HCT116 (cell line): Measurements from ENCODE around the gene VEGFD. TPM values are rescaled to one million over a fixed set of nuclear protein-coding genes. Genes with fewer than 3 reads are reported as not detected.

Experiments
- ATAC-seq: fragments of 200-7000 bp; cut with Tn5 transposase; 2 replicates; pipeline ENCODE4 v1.9.1; 2020; ENCODE audit warnings: mild to moderate bottlenecking, moderate library complexity
- Bru-seq: library from RNA; stranded (reverse); fragments of 400-500 nt; gene quantifications from one replicate; lab custom pipeline; 2021; lab: Mats Ljungman, UMichigan
- BruChase-seq, 2 experiments: library from RNA; stranded (reverse); fragments of 400-500 nt; gene quantifications; one replicate each; lab custom pipeline; 2021; lab: Mats Ljungman, UMichigan
- BruUV-seq: library from RNA; stranded (reverse); fragments of 400-500 nt; replicated peaks from 2 replicates; lab custom pipeline; 2021; lab: Mats Ljungman, UMichigan
- CTCF ChIA-PET: fragments of 300-600 bp; sonication (Branson Sonifier 250); formaldehyde crosslinking; loops from one replicate; lab custom pipeline; 2021; ENCODE audit warnings: antibody characterized with exemption; lab: Charles Lee
- POLR2A ChIA-PET: fragments of 300-600, 350-600 bp; sonication (Branson Sonifier 250); formaldehyde crosslinking; loops from one replicate; lab custom pipeline; 2021; ENCODE audit warnings: antibody characterized with exemption; lab: Charles Lee
- RAD21 ChIA-PET, 2 experiments: fragments of 300-600 bp; sonication (Branson Sonifier 250); formaldehyde crosslinking; loops; one replicate each; lab custom pipeline; 2023; ENCODE audit warnings: low total read pairs in 2 of 2; ENCODE audit not compliant: uncharacterized antibody in 2 of 2, unreplicated experiment in 2 of 2, low non-redundant PET in 1 of 2; lab: Charles Lee
- DNase-seq: peaks from one replicate; pipeline ENCODE4 v3.0.0-alpha.2; 2010; ENCODE audit warnings: low read depth, low spot score
- H2AFZ ChIP-seq: fragments of 200-600 bp; shearing (Covaris generic), sonication (generic); 2 replicates; pipeline ENCODE4 v1.6.1; 2017; ENCODE audit warnings: low read depth, mixed run types, mixed read lengths, antibody characterized with exemption, low read length; ENCODE audit not compliant: poor library complexity, severe bottlenecking
- H3K27ac ChIP-seq: 2 replicates; pipeline ENCODE4 v1.5.1; 2012; ENCODE audit warnings: low read depth, low read length
- H3K27me3 ChIP-seq: fragments of 200-600 bp; sonication (generic); 2 replicates; pipeline ENCODE4 v1.6.1; 2016; ENCODE audit warnings: mixed run types, low read length, mixed read lengths; ENCODE audit not compliant: insufficient read depth
- H3K36me3 ChIP-seq, 2 experiments: fragments of 200-500 bp in 1 of 2; fragments of 200-600 bp in 1 of 2; sonication (Bioruptor generic) in 1 of 2; sonication (generic) in 1 of 2; 2 replicates each; pipeline versions ENCODE4 v1.5.1 to v1.6.1; 2014 to 2016; ENCODE audit warnings: low read length in 2 of 2, inconsistent platforms in 1 of 2, mixed read lengths in 1 of 2, mixed run types in 1 of 2; ENCODE audit not compliant: insufficient read depth in 2 of 2, control insufficient read depth in 1 of 2
- H3K4me1 ChIP-seq, 2 experiments: fragments of 200-600 bp in 1 of 2; sonication (generic) in 1 of 2; 2 replicates each; pipeline versions ENCODE4 v1.5.1 to v1.6.1; 2012 to 2017; ENCODE audit warnings: low read length in 2 of 2, inconsistent platforms in 1 of 2, mild to moderate bottlenecking in 1 of 2, mixed read lengths in 1 of 2, mixed run types in 1 of 2, moderate library complexity in 1 of 2; ENCODE audit not compliant: insufficient read depth in 2 of 2, control insufficient read depth in 1 of 2
- H3K4me2 ChIP-seq: fragments of 200-600 bp; sonication (generic); 2 replicates; pipeline ENCODE4 v1.6.1; 2017; ENCODE audit warnings: mixed run types, low read length, mixed read lengths
- H3K4me3 ChIP-seq, 2 experiments: fragments of 200-600 bp in 1 of 2; sonication (generic) in 1 of 2; replicated peaks in 1 of 2; 2 replicates each; pipeline ENCODE4 v1.5.1; 2011 to 2016; ENCODE audit warnings: low read length in 2 of 2, control low read depth in 1 of 2, low read depth in 1 of 2, mild to moderate bottlenecking in 1 of 2, mixed read lengths in 1 of 2, mixed run types in 1 of 2
- H3K79me2 ChIP-seq: fragments of 200-600 bp; sonication (generic); 2 replicates; pipeline ENCODE4 v1.6.1; 2017; ENCODE audit warnings: mild to moderate bottlenecking, mixed run types, low read length, moderate library complexity, mixed read lengths; ENCODE audit not compliant: insufficient read depth
- H3K9ac ChIP-seq: fragments of 200-600 bp; sonication (generic); 2 replicates; pipeline ENCODE4 v1.6.1; 2016; ENCODE audit warnings: low read length, mixed read lengths
- H3K9me2 ChIP-seq: fragments of 200-600 bp; sonication (generic), shearing (Covaris generic); 2 replicates; pipeline ENCODE4 v1.6.1; 2017; ENCODE audit warnings: mixed run types, mild to moderate bottlenecking, moderate library complexity; ENCODE audit not compliant: insufficient read depth
- H3K9me3 ChIP-seq, 2 experiments: fragments of 200-500 bp in 1 of 2; fragments of 200-600 bp in 1 of 2; sonication (Bioruptor generic) in 1 of 2; sonication (generic) in 1 of 2; 2 replicates each; pipeline ENCODE4 v1.6.1; 2014 to 2017; ENCODE audit warnings: low read length in 2 of 2, mixed read lengths in 2 of 2, inconsistent platforms in 1 of 2, low read depth in 1 of 2, mild to moderate bottlenecking in 1 of 2, mixed run types in 1 of 2, moderate library complexity in 1 of 2; ENCODE audit not compliant: control insufficient read depth in 1 of 2, insufficient read depth in 1 of 2
- H4K20me1 ChIP-seq: fragments of 200-600 bp; sonication (generic), shearing (Covaris generic); 2 replicates; pipeline ENCODE4 v1.6.1; 2017; ENCODE audit warnings: mixed run types, mild to moderate bottlenecking, moderate library complexity; ENCODE audit not compliant: insufficient read depth
- CEBPB ChIP-seq: IDR thresholded peaks from 2 replicates; pipeline ENCODE4 v1.6.1; 2012; ENCODE audit warnings: low read depth
- ELF1 ChIP-seq: IDR thresholded peaks from 2 replicates; pipeline ENCODE4 v1.6.1; 2012; ENCODE audit warnings: low read depth, borderline replicate concordance
- EZH2 ChIP-seq: fragments of 200-600 bp; sonication (generic); IDR thresholded peaks from 2 replicates; pipeline ENCODE4 v1.6.1; 2017; ENCODE audit warnings: antibody characterized with exemption, mixed run types
- EZH2phosphoT487 ChIP-seq: fragments of 200-600 bp; IDR thresholded peaks from 2 replicates; pipeline ENCODE4 v1.6.1; 2018; ENCODE audit warnings: antibody characterized with exemption, borderline replicate concordance
- JUND ChIP-seq: IDR thresholded peaks from 2 replicates; pipeline ENCODE4 v1.6.1; 2012
- POLR2A ChIP-seq: IDR thresholded peaks from 2 replicates; pipeline ENCODE4 v1.7.0; 2011; ENCODE audit warnings: borderline replicate concordance; ENCODE audit not compliant: insufficient read depth, insufficient read length; ENCODE audit errors: extremely low read depth
- RAD21 ChIP-seq: IDR thresholded peaks from 2 replicates; pipeline ENCODE4 v1.6.1; 2012; ENCODE audit warnings: low read depth, mild to moderate bottlenecking
- SIN3A ChIP-seq: IDR thresholded peaks from 2 replicates; pipeline ENCODE4 v1.6.1; 2012; ENCODE audit warnings: low read depth
- TCF7L2 ChIP-seq: IDR thresholded peaks from 2 replicates; pipeline ENCODE4 v1.7.0; 2011; ENCODE audit warnings: borderline replicate concordance, inconsistent platforms; ENCODE audit not compliant: insufficient read depth, insufficient read length; ENCODE audit errors: extremely low read depth
- YY1 ChIP-seq: IDR thresholded peaks from 2 replicates; pipeline ENCODE4 v1.6.1; 2011; ENCODE audit warnings: low read length, low read depth, moderate library complexity, mild to moderate bottlenecking; ENCODE audit not compliant: insufficient replicate concordance; ENCODE audit errors: extremely low read depth
- ZBTB33 ChIP-seq: IDR thresholded peaks from 2 replicates; pipeline ENCODE4 v1.6.1; 2011; ENCODE audit warnings: mild to moderate bottlenecking, low read length, moderate library complexity; ENCODE audit not compliant: insufficient replicate concordance; ENCODE audit errors: extremely low read depth
- intact Hi-C: fragments of 100-400 bp; cut with micrococcal nuclease; formaldehyde crosslinking; loops from 2 replicates; pipeline ENCODE4 v1.10.0; 2022
- long read RNA-seq: library from polyadenylated mRNA; unstranded; transcript quantifications from one replicate; pipeline ENCODE4 v2.0.0, GENCODE V29; 2021; ENCODE audit not compliant: unreplicated experiment
- polyA plus RNA-seq: library from polyadenylated mRNA; unstranded; fragments of >200 nt; gene quantifications from 2 replicates; pipeline ENCODE4 v1.2.1, GENCODE V29; 2012; ENCODE audit warnings: missing spikeins
- total RNA-seq: library from RNA; stranded (reverse); gene quantifications from one replicate; pipeline ENCODE4 v1.2.1, GENCODE V29; 2021; ENCODE audit not compliant: unreplicated experiment
- TF ChIP-seq, protein P1 (sequence below): IDR thresholded peaks from 2 replicates; pipeline ENCODE4 v1.6.1; 2012
- TF ChIP-seq, protein P2 (sequence below): IDR thresholded peaks from 2 replicates; pipeline ENCODE4 v1.6.1; 2012; ENCODE audit warnings: low read depth

The VEGFD gene
- total RNA-seq, result 0.37 TPM
- polyA plus RNA-seq, result 0.05 and 0.07 TPM in 2 replicates
- percentile 47 among the genes with signal in this experiment for Bru-seq, nascent RNA
- percentile 45 among the genes with signal in this experiment for BruChase-seq, experiment 1, labeled RNA remaining after a 6-hour chase
- percentile 48 among the genes with signal in this experiment for BruChase-seq, experiment 2, labeled RNA remaining after a 2-hour chase
- long read RNA-seq, result 0 reads

DNA sequence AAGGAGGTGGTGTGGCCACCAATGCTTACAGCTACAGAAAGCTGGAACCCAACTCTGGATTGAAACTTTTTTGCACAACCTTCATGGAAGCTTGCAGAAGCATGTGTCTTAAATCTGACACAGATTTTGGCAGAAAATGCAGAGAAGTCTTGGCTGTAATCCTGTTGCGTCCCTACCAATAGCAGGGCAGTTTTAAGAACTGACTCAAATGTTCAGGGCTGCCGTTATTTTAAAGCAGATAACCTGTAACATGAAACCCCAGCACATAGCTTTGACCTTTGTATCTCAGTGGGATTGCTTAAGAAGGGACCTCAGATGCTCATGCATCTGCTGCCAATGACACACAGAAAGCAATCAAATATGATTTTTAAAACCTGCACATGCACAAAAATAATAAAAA, at the start of gene VEGFD:
TSS of gene VEGFD (minus strand) at position 110 of the 400 bp plus-strand sequence. CDS start 467 bp downstream, outside the sequence.
- Histone ChIP-seq H3K4me1 (no peaks in the 10 kb centered on the region), H3K9ac (no peak within 1 kb of the TSS), H3K79me2 (no peaks in the 10 kb centered on the region), H3K9me3 (no peaks in the 10 kb centered on the region), H3K27me3 (no peaks in the 10 kb centered on the region), H3K27ac (no peak within 1 kb of the TSS), H3K4me2 (no peak within 1 kb of the TSS), H3K36me3 (no peaks in the 10 kb centered on the region), H3K9me2 (no peaks in the 10 kb centered on the region), H4K20me1 (no peaks in the 10 kb centered on the region), H2AFZ (no peak within 1 kb of the TSS), H3K4me3 (no peak within 1 kb of the TSS)
- no TSS peak for BruUV-seq
- TF ChIP-seq, protein P1, sequence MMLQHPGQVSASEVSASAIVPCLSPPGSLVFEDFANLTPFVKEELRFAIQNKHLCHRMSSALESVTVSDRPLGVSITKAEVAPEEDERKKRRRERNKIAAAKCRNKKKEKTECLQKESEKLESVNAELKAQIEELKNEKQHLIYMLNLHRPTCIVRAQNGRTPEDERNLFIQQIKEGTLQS, result no peak
- TF ChIP-seq JUND, result no peak
- TF ChIP-seq EZH2, result no peak
- TF ChIP-seq CEBPB, result no peak
- TF ChIP-seq ELF1, result no peak
- TF ChIP-seq ZBTB33, result no peak
- TF ChIP-seq, protein P2, sequence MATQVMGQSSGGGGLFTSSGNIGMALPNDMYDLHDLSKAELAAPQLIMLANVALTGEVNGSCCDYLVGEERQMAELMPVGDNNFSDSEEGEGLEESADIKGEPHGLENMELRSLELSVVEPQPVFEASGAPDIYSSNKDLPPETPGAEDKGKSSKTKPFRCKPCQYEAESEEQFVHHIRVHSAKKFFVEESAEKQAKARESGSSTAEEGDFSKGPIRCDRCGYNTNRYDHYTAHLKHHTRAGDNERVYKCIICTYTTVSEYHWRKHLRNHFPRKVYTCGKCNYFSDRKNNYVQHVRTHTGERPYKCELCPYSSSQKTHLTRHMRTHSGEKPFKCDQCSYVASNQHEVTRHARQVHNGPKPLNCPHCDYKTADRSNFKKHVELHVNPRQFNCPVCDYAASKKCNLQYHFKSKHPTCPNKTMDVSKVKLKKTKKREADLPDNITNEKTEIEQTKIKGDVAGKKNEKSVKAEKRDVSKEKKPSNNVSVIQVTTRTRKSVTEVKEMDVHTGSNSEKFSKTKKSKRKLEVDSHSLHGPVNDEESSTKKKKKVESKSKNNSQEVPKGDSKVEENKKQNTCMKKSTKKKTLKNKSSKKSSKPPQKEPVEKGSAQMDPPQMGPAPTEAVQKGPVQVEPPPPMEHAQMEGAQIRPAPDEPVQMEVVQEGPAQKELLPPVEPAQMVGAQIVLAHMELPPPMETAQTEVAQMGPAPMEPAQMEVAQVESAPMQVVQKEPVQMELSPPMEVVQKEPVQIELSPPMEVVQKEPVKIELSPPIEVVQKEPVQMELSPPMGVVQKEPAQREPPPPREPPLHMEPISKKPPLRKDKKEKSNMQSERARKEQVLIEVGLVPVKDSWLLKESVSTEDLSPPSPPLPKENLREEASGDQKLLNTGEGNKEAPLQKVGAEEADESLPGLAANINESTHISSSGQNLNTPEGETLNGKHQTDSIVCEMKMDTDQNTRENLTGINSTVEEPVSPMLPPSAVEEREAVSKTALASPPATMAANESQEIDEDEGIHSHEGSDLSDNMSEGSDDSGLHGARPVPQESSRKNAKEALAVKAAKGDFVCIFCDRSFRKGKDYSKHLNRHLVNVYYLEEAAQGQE, result no peak
- TF ChIP-seq POLR2A, result no peak
- TF ChIP-seq YY1, result no peak
- TF ChIP-seq EZH2phosphoT487, result no peak
- TF ChIP-seq SIN3A, result no peak
- no peak for TF ChIP-seq RAD21
- no peak for TF ChIP-seq TCF7L2
- ChIA-PET RAD21 (no interaction called here), CTCF (no interaction called here), POLR2A (no interaction called here)
- ATAC-seq, result no peak
- DNase-seq, result no peak
- intact Hi-C loops, result no loop called here
